Epithelial cell of prostate (primary cell): Measurements from ENCODE around the gene EDIL3.

Experiments used
- DNase-seq: peaks from one replicate; pipeline ENCODE4 v3.0.0-alpha.2; 2011; ENCODE audit warnings: low read depth, low spot score
- H3K27ac ChIP-seq: fragments of 450-650 bp; 2 replicates; pipeline ENCODE4 v1.5.1; 2017; ENCODE audit warnings: mild to moderate bottlenecking

Gene EDIL3, protein sequence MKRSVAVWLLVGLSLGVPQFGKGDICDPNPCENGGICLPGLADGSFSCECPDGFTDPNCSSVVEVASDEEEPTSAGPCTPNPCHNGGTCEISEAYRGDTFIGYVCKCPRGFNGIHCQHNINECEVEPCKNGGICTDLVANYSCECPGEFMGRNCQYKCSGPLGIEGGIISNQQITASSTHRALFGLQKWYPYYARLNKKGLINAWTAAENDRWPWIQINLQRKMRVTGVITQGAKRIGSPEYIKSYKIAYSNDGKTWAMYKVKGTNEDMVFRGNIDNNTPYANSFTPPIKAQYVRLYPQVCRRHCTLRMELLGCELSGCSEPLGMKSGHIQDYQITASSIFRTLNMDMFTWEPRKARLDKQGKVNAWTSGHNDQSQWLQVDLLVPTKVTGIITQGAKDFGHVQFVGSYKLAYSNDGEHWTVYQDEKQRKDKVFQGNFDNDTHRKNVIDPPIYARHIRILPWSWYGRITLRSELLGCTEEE

DNA sequence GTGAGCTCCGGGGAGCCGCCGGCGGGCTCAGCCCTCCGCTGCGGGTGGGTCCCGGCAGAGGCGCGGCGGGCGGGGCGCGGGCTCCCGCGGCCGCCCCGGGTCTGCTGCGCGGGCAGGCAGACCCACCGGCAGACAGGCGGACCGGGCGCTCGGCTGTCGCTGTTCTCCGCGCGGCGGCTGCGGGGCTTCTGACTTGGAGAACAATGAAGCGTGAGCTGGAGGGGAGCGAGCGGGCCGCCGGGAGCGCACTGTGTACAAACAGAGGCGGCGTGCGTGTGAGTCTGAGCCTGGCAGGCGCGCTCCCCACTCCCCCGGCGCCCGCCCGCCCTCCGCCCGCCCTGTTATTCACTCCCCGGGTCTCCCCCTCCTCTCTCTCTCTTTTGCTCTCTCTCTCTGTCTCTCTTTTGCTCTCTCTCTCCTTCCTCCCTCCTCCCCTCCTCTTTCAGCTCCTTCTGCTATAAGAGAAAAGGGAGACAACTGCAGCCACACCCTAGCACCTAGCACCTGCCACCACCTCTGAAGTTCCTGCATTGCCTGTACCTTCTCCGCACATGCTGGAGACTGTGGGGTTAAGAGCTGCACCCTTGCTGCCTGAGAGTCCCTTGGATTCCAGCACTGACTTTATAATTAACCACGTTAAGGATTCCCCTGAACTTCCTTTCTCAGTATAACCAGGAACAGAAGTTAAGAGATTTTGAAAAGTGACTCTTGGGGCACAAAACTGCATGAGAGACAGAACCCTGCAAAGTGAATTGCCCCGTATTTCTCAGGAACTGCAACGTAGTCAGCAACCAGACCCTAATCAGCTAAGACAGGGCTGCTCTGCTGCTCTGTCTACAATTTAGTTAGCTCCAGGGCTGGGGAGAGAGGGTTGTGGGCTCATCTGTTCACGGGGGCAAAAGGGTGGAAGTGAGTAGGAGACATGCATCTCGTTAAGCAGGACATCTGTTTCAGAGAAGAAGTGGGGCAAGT is at the start of gene EDIL3:
Gene EDIL3, minus strand, starts transcription at position 277 of the 972 bp plus-strand sequence. CDS start 506 bp downstream, outside the sequence.
- no peak for DNase-seq
- H3K27ac ChIP-seq = no peak within 1 kb of the TSS

DNA sequence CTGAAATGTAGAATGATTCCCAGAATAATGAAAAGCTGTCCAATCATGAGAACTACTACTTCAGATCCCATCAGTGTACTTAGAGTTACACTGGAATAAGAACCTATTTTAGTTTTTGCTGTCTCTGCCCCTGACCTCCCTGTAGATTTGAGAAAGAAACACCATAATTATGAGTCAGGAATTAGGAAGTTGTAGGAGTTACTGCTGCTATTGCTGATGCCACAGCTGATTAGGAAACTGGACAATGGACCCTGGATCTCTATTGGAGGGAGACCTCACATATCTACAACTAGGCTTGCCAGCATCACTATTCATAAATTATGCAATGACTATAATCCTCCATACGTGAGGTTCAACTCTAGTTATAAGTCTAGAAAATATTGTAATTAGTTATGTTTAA is 48.8 kb upstream of the EDIL3 start:
- no peak for DNase-seq
- no peak overlapping the region for H3K27ac ChIP-seq

DNA sequence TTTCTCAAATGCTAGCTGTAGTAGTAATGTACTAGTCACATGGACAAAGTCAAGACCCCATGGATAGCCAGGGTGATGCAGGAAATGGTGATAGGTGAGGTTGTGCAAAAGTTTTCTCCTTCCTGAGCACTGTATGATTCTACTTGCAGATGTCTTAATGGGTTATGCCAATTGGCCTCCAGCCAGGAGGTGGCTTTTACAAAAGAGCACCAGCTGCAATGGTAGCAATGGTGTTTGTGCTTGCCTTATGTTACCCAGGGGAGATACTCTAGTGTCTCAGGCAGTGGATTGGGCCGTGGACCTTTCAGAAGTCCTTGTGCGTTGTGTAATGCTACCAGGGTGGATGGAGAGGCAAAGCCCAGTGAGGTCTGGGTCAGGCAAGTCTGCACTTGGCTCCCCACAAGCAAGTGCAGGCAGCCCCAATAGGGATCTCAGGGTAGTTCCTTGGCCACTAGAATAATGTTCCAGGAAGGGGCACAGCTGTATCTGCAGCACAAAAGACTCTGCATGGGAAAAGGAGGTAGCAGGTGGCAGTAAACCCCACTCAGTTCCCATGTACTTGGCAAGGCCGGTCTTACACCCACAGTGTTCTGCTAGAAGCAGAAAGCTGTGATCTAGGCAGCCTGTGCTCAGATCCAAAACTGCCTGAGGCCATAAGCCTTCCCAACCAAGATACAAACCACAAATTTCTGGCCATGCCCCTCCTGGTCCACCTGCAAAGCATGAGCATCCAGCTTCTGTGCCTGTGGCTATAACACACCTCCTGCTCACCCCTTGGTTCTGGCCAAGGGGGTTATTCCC is 46.4 kb upstream of the EDIL3 start:
- DNase-seq = no peak
- no peak overlapping the region for H3K27ac ChIP-seq

DNA sequence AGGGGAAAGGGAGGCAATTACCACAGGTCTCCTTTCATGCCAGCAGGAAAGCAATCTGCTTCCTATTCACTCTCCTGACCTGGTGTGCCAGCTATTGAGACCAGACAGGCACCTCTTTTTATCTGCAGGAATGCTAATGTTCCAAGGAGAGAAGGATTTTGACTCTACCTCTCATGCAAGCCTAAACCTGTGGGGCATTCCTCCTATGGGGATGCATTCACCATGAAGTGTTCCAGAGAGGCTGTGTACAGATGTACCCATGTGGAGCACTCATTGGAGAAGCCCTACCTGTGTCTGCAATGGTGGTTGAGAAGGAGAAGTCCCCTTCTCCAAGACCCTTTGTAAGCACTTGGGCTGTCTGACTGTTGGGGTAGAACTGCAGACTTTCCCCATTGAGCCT is 45.4 kb upstream of the EDIL3 start:
- H3K27ac ChIP-seq = no peak overlapping the region
- DNase-seq = no peak

DNA sequence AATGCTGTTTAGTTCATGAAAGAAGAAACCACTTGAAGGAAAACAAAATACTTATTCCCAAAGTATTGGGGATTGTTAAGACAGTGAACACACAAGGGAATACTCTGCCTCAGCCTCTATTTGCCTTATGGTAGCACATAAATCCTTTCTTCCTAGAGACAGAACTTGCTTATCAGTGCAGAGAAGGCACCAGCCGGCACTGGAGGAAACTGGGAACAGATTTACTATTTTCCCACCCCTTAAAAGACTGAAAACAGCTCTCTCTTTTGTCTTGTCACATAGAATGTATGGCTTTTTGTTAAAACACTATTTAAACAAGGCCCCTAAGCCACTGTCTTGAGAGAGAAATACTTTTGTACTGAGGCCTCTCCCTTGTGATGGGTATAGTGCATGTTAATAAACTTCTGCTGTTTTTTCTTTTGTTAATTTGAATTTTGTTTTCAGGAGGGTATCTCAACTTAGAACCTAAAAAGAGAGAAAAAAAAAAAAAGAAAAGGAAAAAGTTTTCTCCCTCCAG is 40.7 kb upstream of the EDIL3 start:
- no peak overlapping the region for H3K27ac ChIP-seq
- DNase-seq = no peak

DNA sequence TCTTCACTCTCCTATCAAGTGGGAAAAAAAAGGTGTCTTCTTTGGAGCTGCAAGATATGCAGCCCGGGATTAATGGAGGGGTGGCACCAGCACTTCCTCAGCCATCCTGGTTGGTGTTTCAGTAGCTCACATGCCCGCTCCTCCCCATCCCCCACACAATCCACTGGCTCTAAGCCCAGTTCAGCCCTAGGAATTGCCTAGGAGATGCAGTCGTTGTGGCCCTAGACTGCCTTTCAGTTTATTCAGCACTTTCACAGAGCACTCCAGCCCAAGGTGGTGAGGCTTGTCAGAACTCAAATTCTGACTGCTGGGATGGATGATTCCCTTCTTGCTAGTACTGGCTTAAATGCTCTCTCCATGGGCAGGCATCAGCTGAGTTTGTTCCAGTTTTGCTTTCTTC is 35.1 kb upstream of the EDIL3 start:
- H3K27ac ChIP-seq = no peak overlapping the region
- no peak for DNase-seq

DNA sequence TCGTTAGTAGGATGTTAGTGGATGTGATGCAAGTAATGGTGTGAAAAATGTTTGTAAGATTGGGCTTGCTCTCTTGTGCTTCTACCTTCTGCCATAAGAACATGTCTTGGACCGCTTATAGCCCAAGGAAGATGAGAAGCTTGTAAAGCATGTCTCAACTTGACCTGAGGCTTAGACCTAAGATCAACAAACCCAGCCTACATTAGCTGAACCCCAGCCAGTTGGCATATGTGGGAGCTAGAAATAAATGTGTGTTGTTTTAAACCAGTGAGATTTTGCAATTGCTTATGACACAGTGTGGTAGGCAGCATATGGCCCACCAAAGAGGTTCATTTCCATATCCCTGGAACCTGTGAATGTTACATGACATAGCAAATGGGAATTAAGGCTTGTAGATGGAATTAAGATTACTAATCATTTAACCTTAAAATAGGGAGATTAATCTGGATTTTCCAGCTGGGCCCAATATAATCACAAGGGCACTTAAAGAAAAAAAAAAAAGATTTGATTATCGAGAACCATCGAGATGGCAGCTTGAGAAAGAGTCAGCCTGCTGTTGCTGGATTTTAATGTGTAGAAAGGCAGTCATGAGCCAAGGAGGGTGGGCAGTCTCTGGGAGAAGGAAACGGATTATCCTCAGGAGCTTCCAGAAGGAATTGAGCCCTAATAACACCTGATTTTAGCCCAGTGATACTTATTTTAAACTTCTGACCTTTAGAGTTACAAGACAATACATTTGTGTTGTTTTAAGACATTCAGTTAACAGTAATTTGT is 27.3 kb upstream of the EDIL3 start:
- no peak overlapping the region for H3K27ac ChIP-seq
- peak; percentile 86 for DNase-seq

DNA sequence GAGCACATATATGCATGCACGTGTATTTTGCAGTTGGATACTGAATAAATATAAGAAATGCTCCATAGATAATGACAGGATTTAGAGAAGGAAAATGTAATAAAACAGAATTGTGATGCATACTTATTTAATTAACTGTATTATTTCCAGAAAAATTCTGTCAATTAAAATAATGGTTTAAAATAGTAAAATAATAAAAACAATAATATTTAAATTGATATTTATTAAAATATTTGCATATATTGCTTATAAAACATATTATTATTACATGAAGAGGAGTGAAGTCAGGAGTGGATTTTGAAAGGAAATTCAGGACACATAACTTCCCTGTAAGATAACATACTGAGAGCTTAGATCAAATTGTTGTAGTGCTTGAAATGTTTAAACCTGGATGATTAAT is 21.4 kb upstream of the EDIL3 start:
- DNase-seq = no peak
- no peak overlapping the region for H3K27ac ChIP-seq

DNA sequence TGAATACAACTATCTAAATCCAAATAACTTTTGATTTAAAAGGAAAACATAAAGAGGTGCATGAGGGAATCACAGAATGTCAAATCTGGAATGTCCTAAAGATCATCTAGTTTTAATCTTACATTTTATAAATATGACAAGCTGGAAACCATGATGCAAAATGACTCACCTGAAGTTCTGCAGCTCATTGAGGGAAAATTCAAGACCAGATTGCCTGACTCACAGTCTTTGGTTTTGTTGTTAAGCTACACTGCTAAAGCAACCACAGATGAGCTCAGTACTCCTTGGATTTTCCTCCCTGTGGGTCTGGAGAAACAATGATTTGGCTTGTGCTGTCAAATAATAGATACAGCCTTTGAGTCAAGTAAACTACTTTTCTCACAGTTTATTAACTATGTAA is 19.1 kb upstream of the EDIL3 start:
- DNase-seq = peak; percentile 69
- H3K27ac ChIP-seq = no peak overlapping the region

DNA sequence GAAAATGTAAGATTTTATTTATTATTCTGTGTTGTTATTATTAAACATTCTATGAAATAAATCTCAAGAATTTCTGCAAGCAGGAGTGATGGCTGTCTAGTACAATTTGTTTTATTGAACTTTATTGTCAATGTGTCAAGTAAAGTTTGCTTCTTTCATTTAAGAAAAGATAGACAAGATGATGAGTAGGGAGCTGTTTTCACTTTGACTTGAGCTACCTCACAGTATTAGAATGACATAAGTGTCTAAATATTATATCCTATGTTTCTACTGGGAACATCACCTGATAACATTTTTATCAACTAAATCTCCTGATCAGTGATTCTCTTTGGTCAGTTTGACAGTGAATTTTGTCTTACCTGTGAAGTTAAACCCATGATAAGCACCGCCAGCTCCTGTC is 12.7 kb upstream of the EDIL3 start:
- no peak for DNase-seq
- H3K27ac ChIP-seq = no peak overlapping the region

DNA sequence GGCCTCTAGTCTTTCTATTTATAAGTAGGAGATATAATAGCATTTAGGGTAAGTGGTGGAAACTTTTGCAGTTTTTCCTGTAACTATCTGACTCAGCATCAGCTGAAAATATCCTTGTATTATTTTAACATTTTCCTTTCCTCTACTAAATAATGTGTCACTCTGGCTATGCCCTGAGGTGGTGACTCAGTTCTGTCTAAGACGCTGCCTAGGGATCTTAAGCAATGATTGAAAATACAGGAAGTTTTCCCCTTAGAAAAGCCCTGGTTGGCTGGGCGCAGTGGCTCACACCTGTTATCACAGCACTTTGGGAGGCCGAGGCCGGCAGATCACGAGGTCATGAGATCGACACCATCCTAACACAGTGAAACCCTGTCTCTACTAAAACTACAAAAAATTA is 9.3 kb upstream of the EDIL3 start:
- no peak overlapping the region for H3K27ac ChIP-seq
- DNase-seq = peak; percentile 48

DNA sequence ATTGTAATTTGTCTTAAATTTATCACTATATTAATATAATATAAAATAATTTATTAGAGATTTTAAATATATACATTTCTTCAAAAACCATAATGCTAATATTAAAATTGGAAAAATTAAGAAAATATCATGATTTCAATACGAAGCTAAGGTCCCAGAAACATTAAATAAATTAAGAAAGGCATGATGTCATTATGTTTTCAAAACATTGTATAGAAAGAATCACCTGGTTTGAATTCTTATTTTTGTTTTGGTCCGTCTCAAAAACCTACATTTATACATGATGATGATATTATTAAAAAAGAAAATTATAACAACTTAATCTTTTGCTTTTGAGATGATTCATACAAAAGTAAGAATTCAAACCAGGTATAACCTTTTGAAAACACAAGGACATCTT is 8.2 kb upstream of the EDIL3 start:
- DNase-seq = no peak
- H3K27ac ChIP-seq = no peak overlapping the region

DNA sequence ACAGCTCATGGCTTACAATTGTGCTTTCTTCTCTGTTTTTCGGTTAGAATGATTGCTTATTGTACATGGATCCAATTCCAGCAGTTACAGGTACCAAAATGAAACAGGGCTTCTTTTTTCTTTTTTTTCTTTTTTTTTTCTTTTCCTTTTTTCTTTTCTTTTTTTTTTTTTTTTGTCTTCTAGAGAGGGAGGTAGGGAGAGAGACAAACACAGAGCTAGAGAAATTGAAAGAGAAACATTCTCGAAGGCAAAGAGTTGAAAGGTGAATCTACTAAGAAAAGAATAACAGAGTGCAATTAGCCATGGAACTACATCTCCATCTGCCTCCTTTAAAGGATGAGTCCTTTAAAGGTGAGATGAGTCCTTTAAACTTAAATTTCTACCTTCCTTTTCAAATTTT is 1.0 kb upstream of the EDIL3 start:
- DNase-seq = no peak

DNA sequence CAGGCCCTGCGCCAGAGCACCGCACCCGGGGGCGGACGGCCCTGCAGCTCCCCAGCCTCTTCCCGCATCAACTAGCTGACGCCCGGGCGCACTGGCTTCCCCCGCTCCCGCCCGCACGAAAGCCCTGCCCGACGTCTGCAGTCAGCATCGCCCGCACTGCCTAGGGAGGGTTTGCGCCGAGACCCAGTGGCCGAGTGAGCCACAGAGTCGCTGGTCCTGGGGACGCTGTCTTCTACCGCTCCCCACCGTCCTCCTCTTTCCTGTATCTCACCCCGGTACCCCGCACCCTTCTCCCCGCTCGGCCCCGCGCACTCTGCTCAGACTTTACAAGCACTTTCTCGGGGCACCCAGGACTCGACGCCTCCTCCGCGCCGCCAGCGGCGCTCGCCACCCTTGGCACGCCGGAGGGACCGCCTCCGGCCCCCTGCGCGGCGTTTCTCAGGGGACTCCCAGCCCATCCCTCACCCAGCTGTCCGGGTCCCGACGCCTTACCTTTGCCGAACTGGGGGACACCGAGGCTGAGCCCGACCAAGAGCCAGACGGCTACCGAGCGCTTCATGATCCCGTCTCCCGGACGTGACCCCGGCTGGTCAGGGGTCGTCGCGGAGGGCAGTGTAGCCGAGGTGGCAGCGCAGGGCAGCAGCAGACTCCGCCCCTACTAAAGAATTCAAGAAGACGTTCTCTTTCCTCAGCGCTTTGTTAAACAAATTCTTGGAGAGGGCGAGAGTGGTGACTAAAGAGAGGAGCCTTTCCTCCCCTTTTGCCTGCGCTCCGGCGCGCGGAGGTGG is 670 bp downstream of the EDIL3 start:
- H3K27ac ChIP-seq = no peak overlapping the region
- no peak for DNase-seq

More for the DNA sequence above, 1.0 kb upstream of the EDIL3 start:
- no peak overlapping the region for H3K27ac ChIP-seq

DNA sequence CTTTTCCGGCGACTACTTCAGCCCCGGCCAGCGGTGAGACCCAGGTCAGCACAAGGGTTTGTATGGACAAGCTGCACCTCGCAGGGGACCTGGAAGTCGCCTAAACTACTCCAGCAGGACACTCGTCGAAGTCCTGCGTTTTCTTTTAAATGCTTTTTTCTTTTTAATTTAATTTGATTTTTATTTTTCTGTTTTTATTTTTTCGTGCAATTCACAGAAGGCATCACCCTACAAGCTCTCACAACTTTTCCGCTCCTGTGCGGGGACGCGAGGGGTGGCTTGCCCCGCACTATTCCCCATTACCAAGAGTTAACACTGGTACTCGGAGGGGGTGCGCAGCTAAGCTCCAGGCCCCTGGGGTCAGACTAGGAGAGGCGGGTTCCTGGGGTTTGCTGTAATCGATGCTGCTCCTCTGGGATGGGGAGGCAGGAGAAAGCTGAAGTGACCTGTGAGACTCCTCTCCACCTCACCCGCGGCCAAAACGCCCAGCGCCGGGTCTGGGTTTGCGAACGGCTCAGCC is 1.3 kb downstream of the EDIL3 start:
- DNase-seq = no peak
- no peak overlapping the region for H3K27ac ChIP-seq

DNA sequence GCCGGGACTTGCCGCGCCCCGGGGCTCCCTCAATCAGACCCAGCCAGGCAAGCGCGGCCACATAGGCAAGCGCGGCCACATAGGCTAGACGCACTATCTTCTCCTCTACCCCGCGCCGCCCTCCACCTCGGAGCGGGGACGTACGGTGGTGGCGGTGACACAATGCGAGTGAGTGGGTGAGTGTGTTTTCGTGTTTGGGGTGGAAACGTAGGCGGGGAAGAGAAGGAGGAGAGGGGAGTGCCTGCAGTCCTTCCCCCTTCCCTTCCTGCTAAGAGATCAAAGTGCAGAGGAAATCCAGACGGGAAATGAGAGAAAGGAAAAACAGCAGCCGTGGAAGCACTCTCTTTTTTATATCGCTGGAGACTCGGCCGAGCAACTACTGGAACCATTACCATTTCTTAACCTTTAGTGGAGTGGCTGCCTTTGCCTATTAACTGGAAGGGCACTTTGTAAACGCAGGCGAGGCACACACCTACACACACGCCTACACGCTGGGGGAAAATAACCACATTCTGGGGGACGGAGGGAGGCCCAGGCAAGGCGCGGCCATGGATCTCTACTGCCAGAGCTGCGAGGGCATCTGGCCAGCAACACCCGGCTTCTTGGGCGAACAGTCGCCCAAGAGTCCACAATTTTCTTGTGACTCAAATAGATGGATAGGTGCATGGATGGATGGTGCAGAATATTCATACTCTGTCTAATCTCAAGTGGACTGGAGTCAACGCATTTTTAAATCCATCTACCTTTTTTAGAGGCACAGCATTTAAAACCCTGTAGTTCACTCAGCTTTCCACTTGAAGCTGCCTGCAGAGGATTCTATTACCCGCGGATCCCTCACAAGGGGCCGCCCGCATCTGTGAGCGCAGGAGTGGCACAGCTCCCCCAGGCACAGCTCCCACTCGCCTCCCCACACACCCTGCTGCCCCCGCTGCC is 2.1 kb downstream of the EDIL3 start:
- H3K27ac ChIP-seq = no peak overlapping the region
- no peak for DNase-seq
